Heart right ventricle (tissue), 16 donors: ENCODE measurements around the gene WTIP. TPM values are rescaled to one million over a fixed set of nuclear protein-coding genes. Genes with fewer than 3 reads are reported as not detected.

ENCODE experiments used
- ATAC-seq, 8 donors: fragments of 200-7000 bp; cut with Tn5 transposase; one replicate each; pipeline ENCODE4 v1.9.1; 2020; ENCODE audit warnings: mild to moderate bottlenecking in 8 of 8, moderate library complexity in 8 of 8, moderate number of reproducible peaks in 1 of 8
- DNase-seq, 2 donors: peaks; one replicate each; pipeline ENCODE4 v3.0.0-alpha.2; 2020
- H3K27ac ChIP-seq, 10 donors: fragments of 200-600 bp; sonication (generic) in 2 of 10; one replicate each; pipeline versions ENCODE4 v1.5.0 to v1.8.0; 2020 to 2022; ENCODE audit warnings: mild to moderate bottlenecking in 3 of 10
- H3K27me3 ChIP-seq, 7 donors: fragments of 200-600 bp; one replicate each; pipeline ENCODE4 v1.8.0; 2021 to 2022; ENCODE audit warnings: mild to moderate bottlenecking in 2 of 7
- H3K36me3 ChIP-seq, 9 donors: fragments of 200-600 bp; sonication (generic) in 1 of 9; one replicate each; pipeline versions ENCODE4 v1.5.0 to v1.8.0; 2020 to 2022; ENCODE audit warnings: mild to moderate bottlenecking in 2 of 9
- H3K4me1 ChIP-seq, 9 donors: fragments of 200-600 bp; sonication (generic) in 1 of 9; one replicate each; pipeline versions ENCODE4 v1.5.0 to v1.8.0; 2020 to 2022; ENCODE audit warnings: mild to moderate bottlenecking in 4 of 9
- H3K4me3 ChIP-seq, 10 donors: fragments of 200-600 bp; sonication (generic) in 2 of 10; one replicate each; pipeline versions ENCODE4 v1.5.0 to v1.8.0; 2020 to 2022; ENCODE audit warnings: mild to moderate bottlenecking in 7 of 10, moderate library complexity in 2 of 10
- H3K9me3 ChIP-seq, 11 donors: fragments of 200-600 bp in 10 of 11; sonication (generic) in 2 of 11; one replicate each; pipeline versions ENCODE4 v1.5.0 to v1.8.0; 2013 to 2022; ENCODE audit warnings: mild to moderate bottlenecking in 2 of 11, control low read depth in 1 of 11, moderate library complexity in 1 of 11
- WGBS, 2 donors: extraction: QIAGEN DNeasy Blood & Tissue Kit; methylation state at CpG; one replicate each; pipeline ENCODE4 v1.1.7; 2013; ENCODE audit warnings: inconsistent platforms in 1 of 2; 5-methylcytosine and 5-hydroxymethylcytosine counted together
- intact Hi-C, 10 donors: fragments of 100-400 bp; cut with DNase I; formaldehyde crosslinking; loops; one replicate each; pipeline versions ENCODE4 v1.11.1 to v1.14.2; 2022
- polyA plus RNA-seq, 2 donors: library from polyadenylated mRNA; stranded (reverse); fragments of 200-250 nt; gene quantifications; one replicate each; pipeline ENCODE4 v1.2.3, GENCODE V29; 2013
- total RNA-seq, 10 donors: library from RNA; stranded (reverse); fragmentation: NEBNext Ultra II Directional in 3 of 10; extraction: Animal tissue kit (Norgen Biotek cat#: 25700) in 3 of 10; gene quantifications; one replicate each; pipeline versions ENCODE4 v1.2.1 to v1.2.4, GENCODE V29; 2021 to 2023
- TF ChIP-seq, protein P1 (sequence below), 9 donors: fragments of 200-600 bp; sonication (generic) in 2 of 9; IDR thresholded peaks; one replicate each; pipeline versions ENCODE4 v1.5.0 to v1.8.0; 2021 to 2022; ENCODE audit warnings: antibody characterized with exemption in 9 of 9, mild to moderate bottlenecking in 5 of 9, moderate library complexity in 1 of 9
- donor health status: Arrhythmogenic right ventricular cardiomyopathy.
- donor health status: ischemic (EF 13 %, LVEDD 7.1; RV severe dilation, severe dysfunction).
- donor health status: healthy with polysubstance abuse.
- donor health status: DM: no; HTN: yes; CAD: no.
- donor health status: DM: no; HTN: no; CAD: no.
- donor health status: ischemic (EF 25% LVEDD 6.9; RV normal size, moderate dysfunction).
- donor health status: ischemic (EF 25% LVEDD 5.7; RV mildly dilated, moderate dysfunction).
- donor health status: healthy.
- donor health status: DM: yes; HTN: yes; CAD: no.
- donor health status: Ischemic cardiomyopathy.
- donor health status: ischemic (EF 35%, LVEDD 5.7; RV mildly dilated, moderate dysfunction).
- donor health status: nonischemic (EF 11% LVEDD 7.7; RV severe dilation, severe dysfunction).
- donor health status: DM: yes; HTN: yes; CAD: no.
- donor health status: PGD.
- donor health status: ischemic (EF 29% LVEDD 5.4; RV normal size, mild dysfunction).
- donor health status: nonischemic (EF 23%, LVEDD 6.1; RV moderate dilation, normal function).

The WTIP gene
- total and polyA plus RNA-seq, 12 donors = 4.8 to 30.0 (median 22.7) TPM

GRCh38 chr19:34494601-34495000 is 13.0 kb downstream of the WTIP start:
- no peak for ATAC-seq
- H3K27ac ChIP-seq = no peak overlapping the region
- no peaks in the 10 kb centered on the region for H3K9me3 ChIP-seq
- no peaks in the 10 kb centered on the region for H3K4me1 ChIP-seq
- WGBS, 2 donors = 96 to 99% methylated on average over 11 of the region's 11 CpGs
- TF ChIP-seq, protein P1, sequence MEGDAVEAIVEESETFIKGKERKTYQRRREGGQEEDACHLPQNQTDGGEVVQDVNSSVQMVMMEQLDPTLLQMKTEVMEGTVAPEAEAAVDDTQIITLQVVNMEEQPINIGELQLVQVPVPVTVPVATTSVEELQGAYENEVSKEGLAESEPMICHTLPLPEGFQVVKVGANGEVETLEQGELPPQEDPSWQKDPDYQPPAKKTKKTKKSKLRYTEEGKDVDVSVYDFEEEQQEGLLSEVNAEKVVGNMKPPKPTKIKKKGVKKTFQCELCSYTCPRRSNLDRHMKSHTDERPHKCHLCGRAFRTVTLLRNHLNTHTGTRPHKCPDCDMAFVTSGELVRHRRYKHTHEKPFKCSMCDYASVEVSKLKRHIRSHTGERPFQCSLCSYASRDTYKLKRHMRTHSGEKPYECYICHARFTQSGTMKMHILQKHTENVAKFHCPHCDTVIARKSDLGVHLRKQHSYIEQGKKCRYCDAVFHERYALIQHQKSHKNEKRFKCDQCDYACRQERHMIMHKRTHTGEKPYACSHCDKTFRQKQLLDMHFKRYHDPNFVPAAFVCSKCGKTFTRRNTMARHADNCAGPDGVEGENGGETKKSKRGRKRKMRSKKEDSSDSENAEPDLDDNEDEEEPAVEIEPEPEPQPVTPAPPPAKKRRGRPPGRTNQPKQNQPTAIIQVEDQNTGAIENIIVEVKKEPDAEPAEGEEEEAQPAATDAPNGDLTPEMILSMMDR (IDR thresholded peaks at IDR 0.05) = no peak
- H3K27me3 ChIP-seq = no peaks in the 10 kb centered on the region
- intact Hi-C loops = no loop called here
- DNase-seq = no peak
- no peak overlapping the region for H3K4me3 ChIP-seq
- peaks cover 0 to 100% (median 48%) of the 10 kb centered on the region in 9 donors for H3K36me3 ChIP-seq

DNA sequence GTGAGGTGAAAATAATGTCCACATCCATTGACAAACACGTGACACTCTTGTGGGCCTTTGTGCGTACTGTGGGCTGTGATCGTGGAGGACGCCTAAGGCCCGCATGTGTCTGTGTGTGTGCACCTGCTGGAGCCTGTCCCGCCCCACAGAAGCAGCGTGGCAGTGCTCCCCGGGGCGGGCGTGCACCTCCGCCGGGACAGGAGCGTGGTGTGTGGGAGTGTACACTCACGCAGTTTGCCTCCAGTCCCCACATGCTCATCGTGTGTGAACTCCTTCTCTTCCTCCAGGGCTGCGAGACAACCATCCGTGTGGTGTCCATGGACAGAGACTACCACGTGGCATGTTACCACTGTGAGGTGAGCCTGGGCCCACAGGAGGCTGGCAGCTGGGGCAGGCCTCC is 13.9 kb downstream of the WTIP start:
- DNase-seq (no peak), ATAC-seq (no peak)
- 93 to 94% methylated on average over 18 of the region's 18 CpGs for WGBS, 2 donors
- intact Hi-C loops = no loop called here
- TF ChIP-seq, protein P1 (IDR thresholded peaks at IDR 0.05) = no peak
- no peaks in the 10 kb centered on the region for H3K4me1 ChIP-seq
- H3K9me3 ChIP-seq = no peaks in the 10 kb centered on the region
- H3K27ac ChIP-seq = no peak overlapping the region
- H3K27me3 ChIP-seq = peaks cover 0 to 4% (median 0%) of the 10 kb centered on the region in 7 donors
- peaks cover 0 to 100% (median 44%) of the 10 kb centered on the region in 9 donors for H3K36me3 ChIP-seq
- no peak overlapping the region for H3K4me3 ChIP-seq

DNA sequence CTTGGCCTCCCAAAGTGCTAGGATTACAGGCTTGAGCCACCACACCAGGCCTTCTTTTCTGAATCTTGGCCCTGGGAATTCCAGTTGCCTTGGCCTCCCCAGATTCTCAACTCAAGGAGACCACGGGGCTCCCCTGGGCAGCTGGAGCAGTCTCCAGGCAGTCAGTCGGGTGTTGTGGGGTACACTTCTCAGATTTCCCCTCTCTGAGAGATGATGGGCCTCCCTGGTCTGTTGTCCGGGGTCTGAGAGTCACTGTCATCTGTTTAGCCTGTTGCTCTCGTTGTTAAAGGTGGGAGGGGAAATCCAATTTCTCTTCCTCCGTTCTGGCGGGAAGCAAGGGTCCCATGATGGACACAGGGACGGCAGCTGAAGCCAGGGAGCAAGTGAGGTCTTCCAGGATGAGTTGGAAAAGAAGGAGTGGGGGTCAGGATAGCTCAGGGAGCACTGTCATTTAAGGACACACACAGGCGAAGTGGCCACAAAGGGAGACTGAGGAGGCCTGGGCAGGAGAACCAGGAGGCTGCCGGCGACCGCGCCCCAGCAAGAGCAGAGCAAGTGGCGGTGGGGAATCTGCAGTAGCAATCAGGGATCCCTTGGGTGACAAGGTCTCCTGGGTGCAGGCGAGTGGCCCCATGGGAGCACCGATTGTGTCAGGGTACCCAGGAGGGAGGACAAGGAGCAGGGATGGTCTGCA is 15.7 kb downstream of the WTIP start:
- Histone ChIP-seq H3K4me3 (no peak overlapping the region), H3K36me3 (peaks cover 0 to 82% (median 36%) of the 10 kb centered on the region in 9 donors), H3K27ac (no peak overlapping the region), H3K4me1 (peaks cover 0 to 13% (median 7%) of the 10 kb centered on the region in 9 donors), H3K27me3 (peaks cover 0 to 15% (median 0%) of the 10 kb centered on the region in 7 donors), H3K9me3 (no peaks in the 10 kb centered on the region)
- TF ChIP-seq, protein P1 (IDR thresholded peaks at IDR 0.05) = no peak
- ATAC-seq = no peak
- WGBS, 2 donors = 89 to 95% methylated on average over 15 of the region's 15 CpGs
- intact Hi-C loops = no loop called here
- no peak for DNase-seq

- peaks cover 0 to 24% (median 8%) of the 10 kb centered on the region in 9 donors for H3K4me1 ChIP-seq
- peaks cover 0 to 15% (median 0%) of the 10 kb centered on the region in 7 donors for H3K27me3 ChIP-seq
- intact Hi-C loops = no loop called here
- WGBS, 2 donors = 90 to 93% methylated on average over 13 of the region's 13 CpGs
- ATAC-seq (no peak), DNase-seq (no peak)
- H3K9me3 ChIP-seq = no peaks in the 10 kb centered on the region
- TF ChIP-seq, protein P1 (IDR thresholded peaks at IDR 0.05) = no peak
- no peak overlapping the region for H3K27ac ChIP-seq
- H3K4me3 ChIP-seq = no peak overlapping the region
- H3K36me3 ChIP-seq = peaks cover 0 to 63% (median 20%) of the 10 kb centered on the region in 9 donors
These were observed 17.7 kb downstream of the WTIP start for GRCh38 chr19:34499155-34499834.
